A673 (cell line): ENCODE results near the gene MAML2. TPM values are rescaled to one million over a fixed set of nuclear protein-coding genes. Genes with fewer than 3 reads are reported as not detected.

ENCODE experiments used
- BruUV-seq: library from RNA; stranded (reverse); fragments of 400-500 nt; replicated peaks from 2 replicates; lab custom pipeline; 2021; lab: Mats Ljungman, UMichigan
- CTCF ChIA-PET: fragments of 300-600 bp; sonication (Branson Sonifier 250); formaldehyde crosslinking; loops from one replicate; lab custom pipeline; 2022; ENCODE audit warnings: antibody characterized with exemption; lab: Charles Lee
- POLR2A ChIA-PET: fragments of 300-600 bp; sonication (Branson Sonifier 250); formaldehyde crosslinking; loops from one replicate; lab custom pipeline; 2022; ENCODE audit warnings: antibody characterized with exemption; ENCODE audit not compliant: low non-redundant PET; lab: Charles Lee
- DNase-seq: peaks from one replicate; pipeline ENCODE4 v3.0.0-alpha.2; 2015; ENCODE audit warnings: low spot score
- H3K27ac ChIP-seq: fragments of 200-600 bp; sonication (generic); 2 replicates; pipeline ENCODE4 v1.5.1; 2016; ENCODE audit warnings: mixed run types, low read depth, mild to moderate bottlenecking, mixed read lengths, antibody characterized with exemption, low read length; ENCODE audit not compliant: poor library complexity, severe bottlenecking
- H3K27me3 ChIP-seq: fragments of 200-600 bp; sonication (generic); replicated peaks from 2 replicates; pipeline ENCODE4 v1.6.1; 2017; ENCODE audit warnings: mixed run types, low read depth, mild to moderate bottlenecking, mixed read lengths, antibody characterized with exemption, low read length; ENCODE audit not compliant: insufficient read depth, poor library complexity
- H3K36me3 ChIP-seq: fragments of 200-600 bp; sonication (generic); 2 replicates; pipeline ENCODE4 v1.6.1; 2016; ENCODE audit warnings: mixed run types, mild to moderate bottlenecking, mixed read lengths, antibody characterized with exemption, low read length; ENCODE audit not compliant: insufficient read depth, poor library complexity, severe bottlenecking
- H3K4me1 ChIP-seq: fragments of 200-600 bp; sonication (generic); 2 replicates; pipeline ENCODE4 v1.6.1; 2017; ENCODE audit warnings: mixed run types, mild to moderate bottlenecking, mixed read lengths, antibody characterized with exemption, low read length; ENCODE audit not compliant: insufficient read depth, poor library complexity, severe bottlenecking
- H3K4me3 ChIP-seq: fragments of 200-600 bp; sonication (generic); 2 replicates; pipeline ENCODE4 v1.5.1; 2016; ENCODE audit warnings: low read depth, mixed run types, mild to moderate bottlenecking, mixed read lengths, low read length; ENCODE audit not compliant: poor library complexity, severe bottlenecking
- H3K9me3 ChIP-seq: fragments of 200-600 bp; sonication (generic); 2 replicates; pipeline ENCODE4 v1.6.1; 2016; ENCODE audit warnings: mixed run types, low read depth, mild to moderate bottlenecking, mixed read lengths, antibody characterized with exemption, low read length; ENCODE audit not compliant: poor library complexity, severe bottlenecking
- CTCF ChIP-seq: fragments of 300-800, 200-600 bp; sonication (generic); conservative IDR thresholded peaks from 2 replicates; pipeline ENCODE4 v1.5.1; 2017; ENCODE audit warnings: low read depth, mild to moderate bottlenecking, antibody characterized with exemption, low read length, moderate library complexity, mixed read lengths
- EZH2 ChIP-seq: fragments of 200-600 bp; sonication (generic); IDR thresholded peaks from 2 replicates; pipeline ENCODE4 v1.6.1; 2017; ENCODE audit warnings: borderline replicate concordance, low read depth, mild to moderate bottlenecking, mixed read lengths, antibody characterized with exemption, low read length; ENCODE audit not compliant: poor library complexity, severe bottlenecking
- intact Hi-C: fragments of 100-400 bp; cut with micrococcal nuclease; formaldehyde crosslinking; loops from one replicate; pipeline ENCODE4 v1.10.0; 2022; ENCODE audit not compliant: unreplicated experiment
- total RNA-seq: library from RNA; stranded (reverse); gene quantifications from 2 replicates; pipeline ENCODE4 v1.2.3, GENCODE V29; 2021

The MAML2 gene
- total RNA-seq, 1 experiment from 2014 or later, result 6.4 TPM

GRCh38 chr11:96299155-96299888 is 43.7 kb downstream of the MAML2 start:
- H3K36me3 ChIP-seq, result no peaks in the 10 kb centered on the region
- no peak for DNase-seq
- intact Hi-C loops, result no loop called here
- no peak overlapping the region for H3K4me3 ChIP-seq
- TF ChIP-seq CTCF (no peak), EZH2 (no peak)
- no peaks in the 10 kb centered on the region for H3K9me3 ChIP-seq
- peaks cover 45% of the 10 kb centered on the region for H3K4me1 ChIP-seq
- H3K27me3 ChIP-seq, result no peaks in the 10 kb centered on the region
- no TSS peak for BruUV-seq
- H3K27ac ChIP-seq, result no peak overlapping the region
- ChIA-PET POLR2A (no interaction called here), CTCF (no interaction called here)

- H3K4me3 ChIP-seq, result no peak overlapping the region
- no TSS peak for BruUV-seq
- H3K27me3 ChIP-seq, result no peaks in the 10 kb centered on the region
- TF ChIP-seq EZH2, result no peak
- no peak for TF ChIP-seq CTCF
- no peak for DNase-seq
- H3K9me3 ChIP-seq, result no peaks in the 10 kb centered on the region
- intact Hi-C loops, result no loop called here
- POLR2A ChIA-PET, result no interaction called here
- H3K4me1 ChIP-seq, result peaks cover 41% of the 10 kb centered on the region
- CTCF ChIA-PET, result no interaction called here
- peak overlapping the region; percentile 44 for H3K27ac ChIP-seq
- H3K36me3 ChIP-seq, result no peaks in the 10 kb centered on the region
Measured at GRCh38 chr11:96295369-96295768, 47.6 kb downstream of the MAML2 start.

- TF ChIP-seq EZH2 (no peak), CTCF (no peak)
- intact Hi-C loops, result no loop called here
- ChIA-PET POLR2A (no interaction called here), CTCF (no interaction called here)
- BruUV-seq, result no TSS peak
- no peaks in the 10 kb centered on the region for H3K27me3 ChIP-seq
- no peaks in the 10 kb centered on the region for H3K36me3 ChIP-seq
- no peak overlapping the region for H3K4me3 ChIP-seq
- H3K27ac ChIP-seq, result peak overlapping the region; percentile 44
- DNase-seq, result no peak
- H3K9me3 ChIP-seq, result no peaks in the 10 kb centered on the region
- peaks cover 41% of the 10 kb centered on the region for H3K4me1 ChIP-seq
Measured at GRCh38 chr11:96294289-96294688, 48.7 kb downstream of the MAML2 start.
